Measurements from ENCODE around the gene C20orf204. TPM values are rescaled to one million over a fixed set of nuclear protein-coding genes. Genes with fewer than 3 reads are reported as not detected.

C20orf204 gene
- total RNA-seq, 1 donor from 2014 or later = 2.1 TPM

DNA sequence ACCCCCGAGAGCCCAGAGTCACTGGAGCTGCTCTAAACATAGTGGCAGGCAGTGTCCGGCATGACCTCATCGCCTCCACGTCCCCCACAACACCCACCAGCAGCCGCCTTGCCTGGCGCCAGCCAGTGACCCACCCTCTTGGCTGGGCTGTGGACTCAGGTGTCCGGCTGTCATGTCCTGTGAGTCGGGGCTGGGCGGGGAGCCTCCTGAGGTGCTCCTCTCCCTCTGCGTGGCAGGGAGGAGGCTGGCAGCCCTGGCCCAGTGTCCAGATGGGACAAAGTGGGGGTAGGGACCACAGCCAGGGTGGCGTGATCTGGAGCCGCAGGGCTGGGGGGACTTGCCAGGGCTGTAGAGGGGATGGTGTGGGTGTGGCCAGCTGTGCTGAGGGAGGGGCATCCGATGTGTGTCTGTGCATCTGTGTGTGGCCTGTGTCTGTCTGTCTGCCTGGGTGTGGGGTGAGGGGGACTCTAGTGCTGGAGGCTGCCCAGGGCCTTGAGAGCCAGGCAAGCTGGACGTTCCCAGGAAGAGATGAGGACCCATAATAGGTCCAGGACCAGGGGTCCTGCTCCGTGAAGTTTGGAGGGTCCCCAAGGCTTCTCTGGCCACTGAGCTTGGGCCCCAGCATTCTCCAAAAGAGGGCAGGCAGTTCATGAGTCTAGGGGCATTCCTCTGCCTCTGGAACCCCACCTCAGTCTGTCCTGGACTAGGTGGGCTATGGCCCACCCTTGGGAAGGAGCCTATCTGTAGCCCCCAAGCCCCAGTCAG is 15.8 kb downstream of the C20orf204 start:
- peak; percentile 32 for ATAC-seq
- no peak for DNase-seq (ENCODE audit: low spot score)
- intact Hi-C loops (cut with DNase I) = no loop called here

DNA sequence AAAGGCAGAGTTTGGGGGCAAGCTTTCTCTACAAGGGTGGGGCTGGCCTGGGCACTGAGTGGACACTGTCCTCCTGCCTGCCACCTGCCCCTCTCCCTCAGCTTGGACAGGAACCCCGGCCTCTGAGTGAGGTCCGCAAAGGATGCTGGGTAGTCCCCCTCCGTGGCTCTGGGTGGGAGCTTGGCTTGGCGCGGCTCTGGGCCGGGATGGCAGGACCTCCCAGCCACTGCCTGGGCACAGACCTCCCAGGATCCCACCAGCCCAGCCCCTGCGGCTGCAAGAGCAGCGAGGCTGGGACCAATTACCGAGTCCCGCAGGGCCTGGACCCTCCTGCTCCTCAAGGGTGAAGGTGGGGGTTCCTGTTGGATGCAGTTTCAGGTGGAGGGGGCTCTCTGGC is 16.3 kb downstream of the C20orf204 start:
- intact Hi-C loops (cut with DNase I) = no loop called here
- ATAC-seq (no peak), DNase-seq (ENCODE audit: low spot score) (no peak)

DNA sequence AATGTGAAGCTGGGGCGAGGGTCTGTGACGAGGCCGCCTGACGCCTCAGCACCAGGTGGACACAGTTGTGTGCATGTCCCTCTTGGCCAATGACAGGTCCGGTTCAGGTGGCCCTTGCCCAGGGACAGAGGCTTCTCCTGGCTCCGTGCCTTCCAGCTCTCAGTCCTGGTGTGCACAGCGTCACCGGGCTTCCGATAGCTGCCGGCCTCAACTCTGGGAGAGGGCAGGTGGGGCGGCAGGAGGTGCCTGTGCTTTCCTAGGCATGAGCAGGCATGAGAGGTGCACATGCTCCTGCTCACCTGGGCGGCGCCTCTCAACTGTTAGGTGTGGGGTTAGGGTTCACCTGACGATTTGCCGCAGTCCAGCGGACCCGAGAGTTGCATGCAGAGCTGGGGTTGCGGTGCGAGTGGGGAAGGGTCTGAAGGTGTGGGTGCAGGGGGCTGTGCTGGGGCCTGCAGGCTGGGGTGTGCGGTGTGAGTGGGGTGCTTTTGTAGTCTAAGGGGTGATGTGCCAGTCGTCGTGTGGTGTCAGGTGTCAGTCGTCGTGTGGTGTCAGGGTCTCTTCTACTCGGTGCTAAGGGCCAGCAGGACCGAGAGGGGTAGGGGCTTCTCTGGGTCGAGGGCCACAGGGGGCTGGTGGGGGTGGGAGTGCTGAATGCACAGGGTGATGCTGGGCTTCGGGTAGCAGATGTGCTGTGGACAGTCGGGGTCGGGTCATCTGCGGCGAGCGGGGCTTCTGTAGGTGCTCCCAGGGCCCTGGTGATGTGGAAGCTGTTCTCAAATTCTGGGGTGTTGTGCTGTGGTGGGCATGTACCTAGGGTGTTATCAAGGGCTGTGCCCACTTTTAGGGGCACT is 17.2 kb downstream of the C20orf204 start:
- intact Hi-C loops (cut with DNase I) = no loop called here
- no peak for ATAC-seq
- no peak for DNase-seq (ENCODE audit: low spot score)

DNA sequence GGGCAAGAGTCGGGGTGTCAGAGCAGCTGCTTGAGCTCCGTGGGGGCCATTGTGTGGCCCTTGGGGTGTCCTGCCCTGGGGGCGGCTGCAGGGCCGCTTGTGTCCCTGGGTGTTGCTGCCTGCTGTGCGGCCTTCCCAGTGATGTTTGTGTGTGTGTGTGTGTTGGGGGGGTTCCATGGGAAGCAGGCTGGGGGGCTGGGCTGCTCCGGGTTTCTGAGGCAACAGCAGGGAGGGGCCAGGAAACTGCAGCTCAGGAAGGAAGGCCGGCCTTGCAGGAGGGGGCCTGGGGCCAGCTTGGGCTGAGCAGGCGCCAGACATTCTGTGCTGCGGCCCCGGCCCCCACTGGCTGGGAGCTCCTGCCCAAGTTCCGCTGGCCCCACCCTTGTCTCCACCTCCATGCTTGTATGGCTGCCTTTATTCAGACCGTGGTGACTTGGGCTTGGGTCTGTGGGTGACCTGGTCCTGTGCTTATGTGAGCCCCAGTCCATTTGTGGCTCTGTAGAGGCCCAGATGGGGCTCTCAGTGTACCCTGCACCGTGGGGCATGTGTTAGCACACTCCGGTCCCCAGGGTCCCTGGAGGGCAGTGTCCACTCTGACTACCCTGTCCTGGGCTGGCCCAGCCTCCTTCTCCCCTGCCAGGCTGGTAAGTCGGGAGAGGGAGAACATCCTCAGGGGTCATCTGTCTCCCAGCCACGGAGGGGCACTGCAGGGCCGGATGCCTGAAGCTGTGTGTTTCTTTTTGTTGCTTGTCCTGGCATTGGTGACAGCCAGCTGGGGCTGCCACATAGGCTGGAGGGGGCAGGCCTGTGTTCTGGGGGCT is 18.1 kb downstream of the C20orf204 start:
- DNase-seq (ENCODE audit: low spot score) (no peak), ATAC-seq (peak; percentile 4)
- intact Hi-C loops (cut with DNase I) = no loop called here

DNA sequence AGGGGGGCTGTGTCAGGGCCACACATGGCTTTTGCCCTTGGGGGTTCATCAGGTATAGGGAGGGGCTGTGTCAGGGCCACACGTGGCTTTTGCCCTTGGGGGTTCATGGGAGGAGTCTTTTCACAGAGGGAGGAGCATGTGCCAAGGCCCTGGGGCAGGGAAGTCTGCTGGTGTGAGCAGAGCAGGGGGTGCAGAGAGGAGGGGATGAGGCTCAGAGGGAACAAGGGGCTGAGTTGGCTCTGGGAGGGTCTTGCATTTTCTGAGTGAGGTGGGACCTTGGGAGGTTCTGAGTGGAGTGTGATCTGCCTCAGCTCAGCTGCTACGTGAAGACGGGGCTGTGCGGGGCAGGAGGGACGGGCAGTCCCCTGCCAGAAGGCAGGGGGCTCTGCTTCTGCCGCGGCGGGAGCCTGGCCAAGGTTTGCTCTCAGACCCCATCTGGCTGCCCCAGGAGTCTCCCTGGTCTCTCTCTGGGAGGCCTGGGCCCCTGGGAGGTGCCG is 19.5 kb downstream of the C20orf204 start:
- ATAC-seq = no peak
- no peak for DNase-seq (ENCODE audit: low spot score)
- intact Hi-C loops (cut with DNase I) = no loop called here

DNA sequence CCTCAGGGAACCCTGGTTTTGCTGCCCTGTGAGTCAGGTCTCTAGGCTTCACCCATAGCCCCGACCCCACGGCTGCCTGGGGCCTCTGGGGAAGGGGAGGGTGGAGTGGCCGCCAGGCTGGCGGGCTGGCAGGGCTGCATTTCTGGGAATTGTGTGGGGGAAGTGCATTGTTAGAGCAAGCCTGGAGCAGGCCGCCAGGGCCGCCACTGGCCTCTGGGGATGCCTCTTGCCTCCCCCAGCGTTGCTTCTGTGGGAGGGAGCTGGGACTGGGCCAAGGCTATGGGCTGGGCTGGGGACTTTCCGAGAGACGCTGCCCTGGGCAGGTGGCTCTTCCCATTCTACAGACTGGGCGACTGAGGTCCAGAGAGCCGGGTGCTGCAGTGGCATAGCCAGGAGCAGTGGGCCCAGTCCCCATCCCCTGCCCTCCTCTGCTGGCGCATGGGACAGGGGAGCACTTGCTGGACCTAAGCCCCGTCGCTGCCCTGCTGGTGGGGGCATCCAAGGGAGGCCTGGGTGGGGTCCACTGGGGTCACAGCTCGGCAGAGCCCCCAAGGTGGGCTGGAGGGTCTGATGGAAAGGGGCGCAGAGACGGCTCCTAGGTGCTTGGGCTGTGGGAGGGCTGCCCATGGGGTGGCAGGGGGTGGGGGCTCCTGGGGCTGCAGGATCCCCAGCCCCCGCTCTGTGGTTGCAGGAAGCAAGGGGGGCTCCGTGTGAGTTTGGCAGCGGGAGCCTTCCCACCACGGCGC is 20.1 kb downstream of the C20orf204 start:
- no peak for ATAC-seq
- DNase-seq (ENCODE audit: low spot score) = no peak
- intact Hi-C loops (cut with DNase I) = no loop called here

DNA sequence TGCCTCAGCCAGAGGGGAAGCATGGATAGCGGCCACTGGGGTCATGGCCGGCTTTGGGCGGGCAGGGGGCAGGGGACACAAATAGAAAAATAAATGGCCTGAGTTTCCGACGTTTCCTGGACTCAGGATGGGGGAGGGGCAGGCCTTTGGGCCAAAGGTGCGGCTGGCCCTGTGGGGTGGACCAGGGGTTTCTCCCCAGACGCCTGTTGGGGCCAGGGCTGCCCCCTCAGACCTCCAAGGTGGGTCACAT is 20.6 kb downstream of the C20orf204 start:
- intact Hi-C loops (cut with DNase I) = no loop called here
- ATAC-seq = no peak
- no peak for DNase-seq (ENCODE audit: low spot score)

DNA sequence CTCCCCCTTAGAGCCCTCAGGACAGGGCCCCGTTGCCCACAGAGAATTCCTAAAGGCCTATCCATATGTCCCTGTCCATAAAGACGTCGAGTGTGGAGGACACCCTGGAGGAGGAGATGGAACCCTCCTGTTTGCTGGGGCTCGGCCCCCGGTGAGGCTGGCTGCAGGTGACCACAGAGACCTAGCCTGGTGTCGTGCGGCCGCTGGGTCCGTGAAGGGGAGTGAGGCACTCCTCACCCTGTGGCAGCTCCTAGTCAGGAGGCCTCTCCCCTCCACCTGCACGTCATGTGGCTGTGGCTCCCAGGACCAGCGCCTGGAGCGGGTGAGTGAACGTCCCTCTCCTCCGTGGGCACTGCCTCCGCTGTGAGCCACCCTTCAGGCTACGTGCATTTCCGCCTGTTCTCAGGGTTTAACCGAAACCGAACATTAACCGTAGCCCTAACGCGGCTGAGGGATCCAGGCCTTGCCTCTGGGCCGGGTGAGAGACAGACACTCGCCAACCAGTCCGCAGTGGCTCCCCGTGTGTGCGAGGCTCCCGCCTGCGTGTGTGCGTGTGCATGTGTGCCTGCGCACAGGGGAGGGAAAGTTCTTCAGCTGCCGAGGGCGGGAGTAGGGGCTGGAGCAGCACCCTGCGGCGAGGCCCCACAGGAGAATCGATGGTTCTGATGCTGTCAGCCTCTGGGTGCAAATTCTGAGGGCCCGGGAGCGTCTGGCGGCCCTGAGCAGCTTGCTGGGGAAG is 21.1 kb downstream of the C20orf204 start:
- no peak for DNase-seq (ENCODE audit: low spot score)
- no peak for ATAC-seq
- intact Hi-C loops (cut with DNase I) = no loop called here

DNA sequence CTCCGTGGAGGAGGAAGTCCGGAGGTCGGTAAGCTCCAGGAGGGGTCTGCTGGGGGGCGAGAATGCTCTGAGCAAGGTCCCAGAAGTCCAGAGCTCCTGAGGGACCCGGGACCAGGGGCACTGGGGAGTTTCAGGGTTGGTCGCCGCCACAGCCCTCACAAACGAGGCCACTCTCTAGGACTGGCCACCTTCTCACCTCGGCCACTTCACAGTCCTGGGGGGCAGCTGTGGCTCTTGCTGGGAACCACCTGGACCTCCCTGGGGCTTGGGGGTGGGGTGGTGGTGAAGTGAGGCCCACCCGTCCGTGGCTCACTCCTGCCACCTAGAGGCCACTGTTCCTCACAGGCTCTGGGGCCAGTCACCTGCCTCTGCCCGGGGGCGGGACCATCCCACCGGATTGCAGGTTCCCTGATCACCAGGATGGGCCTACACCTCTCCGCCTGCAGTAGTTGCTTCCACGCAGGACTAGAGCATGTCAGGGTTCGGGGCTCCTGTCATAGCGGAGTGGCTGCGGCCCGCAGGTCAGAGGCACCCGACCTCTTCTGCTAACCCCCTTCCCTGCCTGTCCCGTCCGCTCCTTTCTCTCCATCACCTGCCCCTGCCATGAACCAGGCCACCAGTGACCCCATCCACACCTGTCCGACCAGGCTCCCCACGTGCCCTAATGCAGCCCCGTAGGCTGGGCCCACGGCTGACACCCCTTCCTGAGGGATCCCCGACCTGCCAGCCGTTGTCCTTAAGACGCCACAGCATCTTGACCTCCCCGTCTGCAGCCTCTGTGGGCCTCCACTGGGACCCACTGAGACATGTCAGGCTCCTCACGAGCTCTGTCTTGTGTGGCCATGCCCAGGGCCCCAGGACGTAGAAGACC is 21.9 kb downstream of the C20orf204 start:
- DNase-seq (ENCODE audit: low spot score) = peak; percentile 87
- ATAC-seq = peak; percentile 46
- intact Hi-C loops (cut with DNase I) = no loop called here

DNA sequence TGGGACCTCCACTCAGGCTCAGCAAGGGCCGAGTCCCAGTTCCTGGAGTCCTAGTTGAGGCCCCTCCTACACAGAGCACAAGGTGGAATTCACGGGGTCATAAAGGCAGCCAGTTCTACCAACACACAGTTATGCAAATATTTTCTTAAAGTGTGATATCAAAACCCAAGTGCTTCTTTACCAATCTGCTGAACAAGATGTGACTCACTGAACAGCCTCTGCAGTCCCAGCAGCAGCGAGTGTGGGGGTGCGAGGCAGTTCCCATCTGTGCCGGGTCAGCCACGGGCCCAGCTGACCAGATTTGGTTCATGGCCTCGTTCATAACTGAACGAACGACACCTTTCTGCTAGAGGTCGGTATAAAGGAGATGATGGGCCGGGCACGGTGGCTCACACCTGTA is 22.6 kb downstream of the C20orf204 start:
- ATAC-seq = no peak
- no peak for DNase-seq (ENCODE audit: low spot score)
- intact Hi-C loops (cut with DNase I) = no loop called here

DNA sequence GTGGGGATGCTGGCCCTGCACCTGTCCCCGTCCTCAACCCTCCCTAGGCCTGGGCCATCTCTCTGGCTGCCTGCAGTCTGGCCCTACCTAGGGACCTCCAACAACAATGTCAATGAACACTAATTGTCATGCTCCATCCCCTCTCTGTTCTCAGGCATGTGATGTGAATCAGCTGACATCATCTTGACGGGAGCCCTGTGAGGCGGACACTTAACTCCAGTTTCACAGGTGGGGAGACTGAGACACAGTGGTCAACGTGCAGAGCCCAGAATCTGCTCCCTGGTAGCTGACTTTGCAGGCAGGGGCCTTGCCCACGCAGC is 26.3 kb downstream of the C20orf204 start:
- DNase-seq (ENCODE audit: low spot score) (no peak), ATAC-seq (peak; percentile 2)
- intact Hi-C loops (cut with DNase I) = no loop called here

DNA sequence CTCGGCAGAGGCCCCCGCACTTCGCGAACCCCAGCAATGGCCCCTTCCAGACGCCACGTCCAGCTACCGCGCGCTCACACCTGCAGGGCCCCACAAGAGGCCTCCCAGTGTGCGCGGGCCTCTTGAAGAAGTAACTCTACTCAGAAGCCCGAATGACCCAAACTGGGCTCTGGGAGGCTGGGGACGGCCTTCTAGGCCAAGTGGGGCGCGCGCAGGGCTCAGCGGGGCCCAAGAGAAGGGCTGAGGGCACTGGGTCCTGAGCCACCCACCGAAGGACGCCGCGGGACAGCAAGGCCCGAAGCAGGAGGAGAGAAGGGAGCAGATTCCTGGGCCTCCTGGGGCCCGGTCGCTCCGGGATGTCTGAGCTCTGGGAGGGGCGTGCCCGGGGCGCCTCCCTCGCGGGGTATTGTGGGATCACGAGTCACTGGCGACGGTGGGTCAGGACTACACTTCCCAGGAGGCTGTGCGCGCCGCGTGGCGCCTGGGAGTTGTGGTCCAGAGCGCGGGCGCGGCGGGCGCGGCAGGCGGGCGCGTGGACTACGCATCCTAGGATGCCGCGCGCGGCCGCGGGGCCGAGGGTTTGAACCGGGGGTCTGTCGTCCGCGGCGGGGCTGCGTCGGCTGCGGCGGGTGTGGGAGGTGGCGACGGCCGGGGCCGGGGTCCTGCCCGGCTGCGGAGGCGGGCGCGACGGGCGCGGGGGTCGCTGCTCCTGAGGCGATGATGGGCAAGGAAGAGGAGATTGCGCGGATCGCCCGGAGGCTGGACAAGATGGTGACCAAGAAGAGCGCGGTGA is 26.8 kb downstream of the C20orf204 start, which contains the start of gene TCEA2:
Gene TCEA2, plus strand, starts transcription at position 603 of the 793 bp plus-strand sequence. Its CDS starts 115 bp downstream, at position 718.
- ATAC-seq (peak; percentile 97), DNase-seq (ENCODE audit: low spot score) (peak; percentile 98)
- intact Hi-C loops (cut with DNase I) = no loop called here

DNA sequence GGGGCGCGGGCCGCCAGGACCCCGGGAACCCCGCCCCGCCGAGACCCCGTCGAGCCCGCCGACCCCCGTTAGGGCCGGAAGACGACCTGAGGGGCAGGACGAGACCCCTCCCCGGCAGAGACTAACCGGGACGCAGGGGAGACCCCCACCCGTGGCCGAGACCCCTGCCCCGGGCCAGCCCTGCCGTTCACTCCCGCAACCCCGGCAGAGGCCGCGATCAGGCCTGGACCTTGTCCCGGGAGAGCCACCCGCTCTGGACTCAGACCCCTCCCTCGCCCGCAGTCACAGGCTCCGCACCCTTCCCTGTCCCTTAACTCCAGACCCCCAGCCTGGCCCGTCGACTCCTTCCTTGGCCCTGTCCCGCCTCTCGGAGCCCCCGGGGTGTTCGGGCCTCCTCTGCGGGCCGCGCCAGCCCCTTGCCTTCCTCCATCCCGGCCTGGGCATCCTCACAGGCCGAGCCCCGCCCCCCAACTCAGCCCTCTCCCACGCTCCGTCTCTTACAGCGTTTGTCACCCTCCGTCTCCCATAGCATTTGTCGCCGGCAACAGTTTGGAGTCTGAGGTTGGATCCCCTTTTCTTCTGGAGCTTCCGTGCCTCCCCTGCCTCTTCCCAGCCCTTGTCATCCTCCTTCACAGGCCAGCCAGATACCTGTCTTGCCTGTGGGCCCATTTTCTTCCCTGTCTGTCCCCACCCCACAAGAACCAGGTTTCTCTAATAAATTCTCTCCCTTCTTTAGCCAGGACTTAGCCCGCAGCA is 27.6 kb downstream of the C20orf204 start:
- DNase-seq (ENCODE audit: low spot score) = no peak
- intact Hi-C loops (cut with DNase I) = no loop called here
- peak; percentile 14 for ATAC-seq

DNA sequence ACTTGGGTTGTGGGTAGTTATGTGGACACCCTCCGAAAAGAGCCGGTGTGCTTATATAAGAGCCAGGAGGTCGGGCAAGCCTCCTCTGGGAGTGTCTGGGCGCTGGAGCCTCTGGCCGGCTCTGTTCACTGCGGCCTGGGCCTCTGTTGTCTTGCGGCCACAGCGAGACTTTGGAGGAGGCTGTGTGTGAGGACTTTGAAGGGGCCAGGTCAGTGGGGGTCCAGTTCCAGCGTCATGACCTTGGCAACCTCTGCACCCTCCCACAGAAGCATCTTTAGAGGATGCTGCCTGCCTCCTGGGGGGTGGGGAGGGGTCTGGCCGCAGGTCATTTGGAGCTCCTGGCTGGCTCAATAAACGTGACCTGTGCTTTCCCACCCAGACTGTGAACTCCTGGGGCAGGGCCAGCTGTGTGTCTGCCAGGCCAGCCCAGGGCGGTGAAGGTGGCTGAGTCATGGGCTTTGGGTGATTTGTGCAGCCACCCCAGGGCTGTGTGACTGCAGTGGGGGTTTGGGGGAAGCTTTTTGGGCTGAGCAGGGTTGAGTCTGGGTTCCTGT is 28.2 kb downstream of the C20orf204 start:
- DNase-seq (ENCODE audit: low spot score) (no peak), ATAC-seq (no peak)
- intact Hi-C loops (cut with DNase I) = no loop called here

DNA sequence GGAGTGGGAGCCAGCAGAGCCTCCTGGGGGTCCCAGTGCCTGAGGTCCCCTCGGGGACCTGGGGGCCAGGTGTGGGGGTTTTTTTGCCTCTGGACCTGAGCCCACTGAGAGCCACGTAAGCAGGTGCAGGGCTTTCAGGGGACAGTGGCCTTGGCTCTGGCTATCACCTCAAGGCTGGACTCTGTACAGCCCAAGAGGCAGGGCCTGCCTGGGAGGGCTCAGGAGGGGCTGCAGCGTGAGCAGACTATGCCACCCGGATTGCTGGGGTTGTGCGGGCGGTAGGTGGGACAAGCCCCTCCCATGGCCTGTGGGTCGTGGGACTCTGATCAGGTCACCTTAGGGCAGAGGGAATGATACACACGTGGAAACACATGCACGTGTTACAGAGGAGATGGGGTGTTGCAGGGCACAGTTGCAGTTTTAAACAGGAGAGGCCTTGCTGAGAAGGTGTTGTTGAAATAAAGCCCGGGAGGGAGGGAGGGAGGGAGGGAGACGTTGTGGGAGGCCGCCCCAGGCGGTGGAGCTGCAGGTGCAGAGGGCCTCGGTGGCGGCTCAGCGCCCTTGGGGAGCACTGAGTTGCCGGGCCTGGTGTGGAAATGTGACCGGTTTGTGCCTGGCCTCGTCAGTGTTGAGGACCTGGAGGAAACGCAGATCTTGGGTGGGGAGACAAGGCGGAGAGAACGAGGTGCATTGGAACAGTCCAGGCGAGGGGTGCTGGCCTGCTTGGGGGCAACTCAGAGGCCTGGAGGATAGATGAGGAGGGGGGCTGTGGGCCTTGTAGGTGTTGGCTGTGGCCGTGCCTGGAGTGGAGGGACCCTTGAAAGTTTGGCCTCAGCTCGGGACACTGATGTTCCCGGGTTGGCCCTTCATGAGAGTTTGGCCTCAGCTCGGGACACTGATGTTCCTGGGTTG is 29.3 kb downstream of the C20orf204 start:
- DNase-seq (ENCODE audit: low spot score) = no peak
- no peak for ATAC-seq
- intact Hi-C loops (cut with DNase I) = no loop called here

All from sciatic nerve (tissue), 2 donors.